Thymus (tissue), 11 donors: ENCODE results near the gene SLC38A10. TPM values are rescaled to one million over a fixed set of nuclear protein-coding genes. Genes with fewer than 3 reads are reported as not detected.

Experiments used
- DNase-seq, 9 donors: peaks; one replicate each; pipeline ENCODE4 v3.0.0-alpha.2; 2013; ENCODE audit warnings: low spot score in 9 of 9, low read depth in 6 of 9, missing footprints in 1 of 9
- H3K27ac ChIP-seq, 2 donors: one replicate each; pipeline ENCODE4 v1.5.1; 2013; ENCODE audit warnings: control low read depth in 1 of 2, low read depth in 1 of 2, low read length in 1 of 2, mild to moderate bottlenecking in 1 of 2, moderate library complexity in 1 of 2
- H3K27me3 ChIP-seq, 2 donors: one replicate each; pipeline ENCODE4 v1.5.1; 2013; ENCODE audit warnings: low read length in 1 of 2; ENCODE audit not compliant: control insufficient read depth in 2 of 2, insufficient read depth in 1 of 2
- H3K36me3 ChIP-seq, 2 donors: one replicate each; pipeline ENCODE4 v1.5.1; 2013; ENCODE audit warnings: low read length in 1 of 2, mild to moderate bottlenecking in 1 of 2, moderate library complexity in 1 of 2; ENCODE audit not compliant: control insufficient read depth in 2 of 2, insufficient read depth in 2 of 2
- H3K4me1 ChIP-seq, 2 donors: one replicate each; pipeline ENCODE4 v1.5.1; 2013; ENCODE audit warnings: low read length in 2 of 2; ENCODE audit not compliant: control insufficient read depth in 2 of 2, insufficient read depth in 2 of 2
- H3K4me3 ChIP-seq, 2 donors: one replicate each; pipeline ENCODE4 v1.5.1; 2013; ENCODE audit warnings: low read length in 2 of 2, control low read depth in 1 of 2, mild to moderate bottlenecking in 1 of 2
- H3K9me3 ChIP-seq, 2 donors: one replicate each; pipeline ENCODE4 v1.5.1; 2013; ENCODE audit warnings: low read length in 1 of 2, mild to moderate bottlenecking in 1 of 2; ENCODE audit not compliant: control insufficient read depth in 2 of 2, insufficient read depth in 1 of 2
- WGBS: extraction: QIAGEN DNeasy Blood & Tissue Kit; methylation state at CpG from one replicate; pipeline ENCODE4 v1.1.7; 2013; 5-methylcytosine and 5-hydroxymethylcytosine counted together
- polyA plus RNA-seq: library from polyadenylated mRNA; stranded (reverse); fragments of 200-250 nt; gene quantifications from one replicate; pipeline ENCODE4 v1.2.3, GENCODE V29; 2013
- total RNA-seq: library from RNA; stranded (reverse); fragments of 120-200 nt; gene quantifications from one replicate; pipeline ENCODE4 v1.2.4, GENCODE V29; 2013
- donor health status: healthy.

SLC38A10 gene
- total and polyA plus RNA-seq, 2 donors: 21.0 to 63.6 TPM

GRCh38 chr17:81324851-81325713 is 30.0 kb upstream of the SLC38A10 start:
- H3K4me3 ChIP-seq: no peak overlapping the region
- no peak for DNase-seq
- no peaks in the 10 kb centered on the region for H3K36me3 ChIP-seq
- 87% methylated on average over 22 of the region's 22 CpGs for WGBS
- peaks cover 0 to 2% of the 10 kb centered on the region in 2 donors for H3K9me3 ChIP-seq
- no peak overlapping the region for H3K27ac ChIP-seq
- H3K27me3 ChIP-seq: peaks cover 2 to 28% of the 10 kb centered on the region in 2 donors
- H3K4me1 ChIP-seq: peaks cover 0 to 23% of the 10 kb centered on the region in 2 donors

DNA sequence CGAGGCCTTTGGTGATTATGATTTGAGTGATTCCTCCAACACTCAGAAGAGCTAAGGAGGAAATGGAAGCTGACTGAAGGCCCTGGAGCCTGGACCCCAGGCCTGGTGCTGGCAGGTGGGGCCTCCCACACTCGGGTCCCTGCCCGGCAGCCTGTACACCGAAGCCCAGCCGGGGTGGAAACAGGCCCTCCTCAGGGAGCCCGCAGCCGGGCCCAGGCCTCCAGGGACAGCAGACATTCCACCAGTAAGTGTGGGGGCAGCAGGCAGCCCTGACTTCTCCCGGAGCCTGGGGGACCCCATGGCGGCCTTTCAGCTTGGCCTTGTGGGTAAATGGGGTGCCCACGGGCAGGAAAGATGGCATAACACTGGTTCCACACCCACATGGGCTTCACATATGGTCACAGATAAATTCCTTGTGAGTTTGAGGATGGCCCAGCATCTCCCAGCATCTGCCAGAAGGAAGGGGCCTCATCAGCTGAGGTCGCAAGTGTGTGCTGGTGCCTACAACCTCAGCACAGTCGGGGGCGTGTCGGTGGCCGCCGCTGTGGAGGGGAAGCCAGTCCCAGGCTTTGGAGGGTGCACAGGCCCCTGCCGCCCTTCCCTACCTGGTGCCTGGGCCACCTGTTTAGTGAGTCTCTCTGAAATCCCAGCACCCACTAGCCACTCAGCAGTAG is 29.2 kb upstream of the SLC38A10 start:
- H3K9me3 ChIP-seq: peaks cover 0 to 2% of the 10 kb centered on the region in 2 donors
- no peak overlapping the region for H3K4me3 ChIP-seq
- H3K4me1 ChIP-seq: peaks cover 0 to 16% of the 10 kb centered on the region in 2 donors
- peaks cover 2 to 26% of the 10 kb centered on the region in 2 donors for H3K27me3 ChIP-seq
- H3K36me3 ChIP-seq: no peaks in the 10 kb centered on the region
- no peak for DNase-seq
- no peak overlapping the region for H3K27ac ChIP-seq
- 97% methylated on average over 17 of the region's 17 CpGs for WGBS

GRCh38 chr17:81323411-81323868 is 28.3 kb upstream of the SLC38A10 start:
- DNase-seq: no peak
- H3K4me1 ChIP-seq: peaks cover 0 to 7% of the 10 kb centered on the region in 2 donors
- H3K4me3 ChIP-seq: no peak overlapping the region
- no peaks in the 10 kb centered on the region for H3K36me3 ChIP-seq
- H3K27ac ChIP-seq: no peak overlapping the region
- peaks cover 0 to 2% of the 10 kb centered on the region in 2 donors for H3K9me3 ChIP-seq
- peaks cover 2 to 23% of the 10 kb centered on the region in 2 donors for H3K27me3 ChIP-seq
- 85% methylated on average over 20 of the region's 20 CpGs for WGBS

DNA sequence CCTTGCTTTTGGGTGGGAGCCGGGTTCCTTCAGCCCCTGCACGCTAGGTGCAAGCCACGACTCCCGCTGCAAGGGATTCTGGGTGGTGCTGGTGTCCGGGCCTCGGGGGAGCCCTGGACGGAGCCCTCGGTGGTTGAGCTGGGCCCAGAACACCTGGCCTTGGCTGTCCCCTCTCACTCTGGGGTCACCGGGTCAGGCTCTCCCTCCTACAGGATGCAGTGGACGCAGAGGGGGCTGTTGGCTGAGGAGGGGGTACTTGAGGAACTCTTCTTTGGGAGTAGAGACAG is 27.9 kb upstream of the SLC38A10 start:
- WGBS: 96% methylated on average over 10 of the region's 10 CpGs
- no peak overlapping the region for H3K4me3 ChIP-seq
- no peak overlapping the region for H3K27ac ChIP-seq
- no peaks in the 10 kb centered on the region for H3K36me3 ChIP-seq
- peaks cover 2 to 25% of the 10 kb centered on the region in 2 donors for H3K27me3 ChIP-seq
- peaks cover 0 to 2% of the 10 kb centered on the region in 2 donors for H3K9me3 ChIP-seq
- peaks cover 0 to 4% of the 10 kb centered on the region in 2 donors for H3K4me1 ChIP-seq
- DNase-seq: no peak

GRCh38 chr17:81322271-81323082 is 27.4 kb upstream of the SLC38A10 start:
- 93% methylated on average over 34 of the region's 34 CpGs for WGBS
- no peak overlapping the region for H3K4me3 ChIP-seq
- peaks cover 0 to 4% of the 10 kb centered on the region in 2 donors for H3K4me1 ChIP-seq
- peaks cover 0 to 2% of the 10 kb centered on the region in 2 donors for H3K9me3 ChIP-seq
- peaks cover 2 to 24% of the 10 kb centered on the region in 2 donors for H3K27me3 ChIP-seq
- no peaks in the 10 kb centered on the region for H3K36me3 ChIP-seq
- H3K27ac ChIP-seq: no peak overlapping the region
- no peak for DNase-seq

DNA sequence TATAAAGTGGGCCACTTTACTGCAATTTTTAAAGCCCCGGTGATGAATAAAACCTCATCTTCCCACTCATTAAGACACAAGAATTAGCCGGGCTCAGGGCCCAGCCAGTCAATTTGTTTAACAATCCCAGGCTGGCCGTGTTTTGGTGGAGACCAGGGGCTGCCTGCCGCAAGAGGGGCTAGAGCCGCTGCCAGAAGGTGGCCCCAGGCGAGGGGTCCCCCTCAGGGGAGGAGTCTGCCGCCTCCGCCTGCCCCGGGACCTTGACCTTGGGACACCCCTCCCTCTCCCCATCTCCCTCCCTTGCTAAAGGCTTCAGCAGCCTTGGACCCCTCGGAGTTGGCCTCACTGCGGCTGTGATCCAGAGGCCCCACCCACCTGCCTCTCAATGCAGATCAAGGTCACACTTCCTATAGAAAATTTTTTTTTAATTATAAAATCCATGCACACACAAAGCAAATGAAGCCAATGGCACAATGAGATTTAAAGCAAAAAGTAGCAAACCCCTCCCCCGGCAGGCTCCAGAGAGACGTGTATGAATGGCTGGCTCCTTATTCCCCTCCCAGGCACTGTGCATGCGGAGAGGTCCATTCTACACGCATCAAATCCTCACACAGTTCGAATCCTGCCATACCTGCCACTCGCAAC is 23.0 kb upstream of the SLC38A10 start:
- Histone ChIP-seq H3K27me3 (peaks cover 0 to 13% of the 10 kb centered on the region in 2 donors), H3K36me3 (no peaks in the 10 kb centered on the region), H3K4me3 (no peak overlapping the region), H3K9me3 (peaks cover 0 to under 1% of the 10 kb centered on the region in 2 donors), H3K27ac (no peak overlapping the region), H3K4me1 (peaks cover 0 to 11% of the 10 kb centered on the region in 2 donors)
- no peak for DNase-seq
- WGBS: 92% methylated on average over 17 of the region's 17 CpGs

- Histone ChIP-seq H3K27me3 (peaks cover 0 to 19% of the 10 kb centered on the region in 2 donors), H3K4me1 (peaks cover 0 to 17% of the 10 kb centered on the region in 2 donors), H3K4me3 (no peak overlapping the region), H3K9me3 (no peaks in the 10 kb centered on the region), H3K27ac (no peak overlapping the region), H3K36me3 (no peaks in the 10 kb centered on the region)
- DNase-seq: no peak
- 92% methylated on average over 10 of the region's 10 CpGs for WGBS
These were observed 22.4 kb upstream of the SLC38A10 start for GRCh38 chr17:81317530-81317821.

DNA sequence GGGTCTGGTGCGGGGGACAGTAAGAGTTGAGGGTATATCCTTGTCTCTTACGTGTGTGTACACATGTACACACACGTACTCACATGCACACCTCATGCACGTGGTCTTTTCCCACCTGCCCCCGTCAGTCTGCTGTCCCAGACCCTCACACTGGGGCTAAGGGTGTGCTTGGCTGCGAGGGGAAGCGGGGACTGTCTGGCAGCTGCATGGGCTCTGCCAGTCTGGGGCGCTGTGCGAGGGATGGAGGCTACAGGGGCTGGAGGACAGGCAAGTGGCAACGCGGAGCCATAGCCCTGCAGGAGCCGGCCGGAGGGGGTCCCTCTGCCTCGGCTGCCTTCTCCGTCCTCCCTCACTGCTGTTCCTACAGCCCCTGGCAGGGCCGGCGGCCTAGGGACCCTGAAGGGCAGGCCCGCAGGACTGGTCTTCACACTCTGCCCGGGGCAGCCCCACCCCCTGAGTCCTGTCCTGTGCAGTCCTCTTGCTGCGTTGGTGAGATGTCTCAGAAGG is 20.8 kb upstream of the SLC38A10 start:
- H3K4me3 ChIP-seq: no peak overlapping the region
- H3K36me3 ChIP-seq: no peaks in the 10 kb centered on the region
- H3K4me1 ChIP-seq: peaks cover 0 to 18% of the 10 kb centered on the region in 2 donors
- no peak for DNase-seq
- no peak overlapping the region for H3K27ac ChIP-seq
- 95% methylated on average over 20 of the region's 20 CpGs for WGBS
- H3K27me3 ChIP-seq: peaks cover 0 to 21% of the 10 kb centered on the region in 2 donors
- no peaks in the 10 kb centered on the region for H3K9me3 ChIP-seq
